Measurements from ENCODE around the gene CALHM2. TPM values are rescaled to one million over a fixed set of nuclear protein-coding genes. Genes with fewer than 3 reads are reported as not detected.

The CALHM2 gene
- total and polyA plus RNA-seq, 4 donors, result 1.6 to 5.0 (median 3.2) TPM

GRCh38 chr10:103444478-103444877 lies 7.7 kb downstream of the CALHM2 start (continued):
- TF ChIP-seq ATF3 (IDR thresholded peaks at IDR 0.05) (no peak), YY1 (IDR thresholded peaks at IDR 0.05) (no peak), EGR1 (IDR thresholded peaks at IDR 0.05; ENCODE audit: low read depth in 2 of 2) (no peak), ZBTB33 (IDR thresholded peaks at IDR 0.05) (no peak), RAD21 (IDR thresholded peaks at IDR 0.05) (no peak), GABPA (IDR thresholded peaks at IDR 0.05 in 1 of 2, conservative IDR thresholded peaks at IDR 0.05 in 1 of 2) (no peak)

GRCh38 chr10:103443475-103444185 lies 8.5 kb downstream of the CALHM2 start:
- H3K27me3 ChIP-seq (ENCODE audit: control insufficient read depth in 4 of 4, insufficient read depth in 4 of 4, low read length in 3 of 4), result no peaks in the 10 kb centered on the region
- H3K27ac ChIP-seq (ENCODE audit: low read depth in 1 of 2, low read length in 2 of 2), result no peak overlapping the region
- 93% methylated on average over 23 of the region's 23 CpGs for WGBS
- no peak overlapping the region for H3K4me3 ChIP-seq (ENCODE audit: low read depth in 1 of 3, low read length in 3 of 3)
- H3K9me3 ChIP-seq (ENCODE audit: control insufficient read depth in 4 of 4, low read length in 3 of 4), result no peaks in the 10 kb centered on the region
- no peak for DNase-seq (ENCODE audit: low spot score)
- TF ChIP-seq FOXA1 (IDR thresholded peaks at IDR 0.05) (no peak), SP1 (IDR thresholded peaks at IDR 0.05) (no peak), REST (IDR thresholded peaks at IDR 0.05) (no peak), NR2F2 (IDR thresholded peaks at IDR 0.05) (no peak), GABPA (IDR thresholded peaks at IDR 0.05 in 1 of 2, conservative IDR thresholded peaks at IDR 0.05 in 1 of 2) (no peak), JUND (IDR thresholded peaks at IDR 0.05) (no peak), ZBTB33 (IDR thresholded peaks at IDR 0.05) (no peak), FOXA2 (IDR thresholded peaks at IDR 0.05) (no peak)
- H3K9ac ChIP-seq (ENCODE audit: low read depth in 1 of 2, low read length in 2 of 2), result no peak overlapping the region
- peaks cover 10 to 84% (median 44%) of the 10 kb centered on the region in 4 donors for H3K36me3 ChIP-seq (ENCODE audit: control insufficient read depth in 4 of 4, insufficient read depth in 3 of 4, low read depth in 1 of 4, low read length in 3 of 4)
- H3K4me1 ChIP-seq (ENCODE audit: control insufficient read depth in 4 of 4, insufficient read depth in 4 of 4, low read length in 3 of 4), result no peaks in the 10 kb centered on the region
